Sigmoid colon (tissue), 7 donors: ENCODE measurements around the gene HRG. TPM values are rescaled to one million over a fixed set of nuclear protein-coding genes. Genes with fewer than 3 reads are reported as not detected.

Source experiments
- DNase-seq: peaks from one replicate; pipeline ENCODE4 v3.0.0-alpha.2; 2019
- H3K27ac ChIP-seq, 4 donors: fragments of 200-600 bp; sonication (generic); one replicate each; pipeline ENCODE4 v1.5.1; 2016 to 2019; ENCODE audit warnings: mild to moderate bottlenecking in 1 of 4
- H3K27me3 ChIP-seq, 3 donors: fragments of 200-600 bp; sonication (generic); one replicate each; pipeline ENCODE4 v1.5.1; 2019; ENCODE audit warnings: mild to moderate bottlenecking in 1 of 3
- H3K36me3 ChIP-seq, 4 donors: fragments of 200-600 bp; sonication (generic); one replicate each; pipeline ENCODE4 v1.5.1; 2016 to 2019
- H3K4me1 ChIP-seq, 4 donors: fragments of 200-600 bp; sonication (generic); one replicate each; pipeline ENCODE4 v1.5.1; 2017 to 2019
- H3K4me3 ChIP-seq, 4 donors: fragments of 200-600 bp; sonication (generic); one replicate each; pipeline ENCODE4 v1.5.1; 2017 to 2019; ENCODE audit warnings: mild to moderate bottlenecking in 2 of 4, moderate library complexity in 1 of 4
- H3K9me3 ChIP-seq, 4 donors: fragments of 200-600 bp in 3 of 4; sonication (generic) in 3 of 4; one replicate each; pipeline versions ENCODE4 v1.5.1 to v1.6.1; 2013 to 2019
- EP300 ChIP-seq, 4 donors: sonication (generic); formaldehyde crosslinking; IDR thresholded peaks; one replicate each; pipeline ENCODE4 v1.6.1; 2017; ENCODE audit warnings: antibody characterized with exemption in 4 of 4
- POLR2A ChIP-seq, 2 donors: fragments of 450-650 bp; IDR thresholded peaks; one replicate each; pipeline ENCODE4 v1.6.1; 2016; ENCODE audit warnings: antibody characterized with exemption in 2 of 2, mild to moderate bottlenecking in 2 of 2, moderate library complexity in 2 of 2
- POLR2AphosphoS5 ChIP-seq, 4 donors: sonication (generic); formaldehyde crosslinking; IDR thresholded peaks; one replicate each; pipeline ENCODE4 v1.6.1; 2017; ENCODE audit warnings: antibody characterized with exemption in 4 of 4
- WGBS, 2 donors: extraction: QIAGEN DNeasy Blood & Tissue Kit; methylation state at CpG; one replicate each; pipeline ENCODE4 v1.1.7; 2013; 5-methylcytosine and 5-hydroxymethylcytosine counted together
- intact Hi-C: fragments of 100-400 bp; cut with DNase I; formaldehyde crosslinking; loops from one replicate; pipeline ENCODE4 v1.15.1; 2023
- polyA plus RNA-seq, 3 donors: library from polyadenylated mRNA; stranded (reverse); fragments of 200-250 nt; gene quantifications; one replicate each; pipeline ENCODE4 v1.2.3, GENCODE V29; 2013
- total RNA-seq, 4 donors: library from RNA; depleted of rRNA; stranded (reverse); fragments of >200 nt; gene quantifications; one replicate each; pipeline ENCODE4 v1.1.0, GENCODE V29; 2016
- TF ChIP-seq, protein P1 (sequence below), 4 experiments: fragments of 450-650 bp in 3 of 4; fragments of 200-600 bp in 1 of 4; IDR thresholded peaks; one replicate each; pipeline ENCODE4 v1.5.1; 2016 to 2019; ENCODE audit warnings: antibody characterized with exemption in 4 of 4, mild to moderate bottlenecking in 3 of 4, moderate library complexity in 2 of 4
- donor health status: healthy with polysubstance abuse.
- donor health status: Bipolar disorder and iron deficiency.
- donor health status: healthy.

The HRG gene, protein sequence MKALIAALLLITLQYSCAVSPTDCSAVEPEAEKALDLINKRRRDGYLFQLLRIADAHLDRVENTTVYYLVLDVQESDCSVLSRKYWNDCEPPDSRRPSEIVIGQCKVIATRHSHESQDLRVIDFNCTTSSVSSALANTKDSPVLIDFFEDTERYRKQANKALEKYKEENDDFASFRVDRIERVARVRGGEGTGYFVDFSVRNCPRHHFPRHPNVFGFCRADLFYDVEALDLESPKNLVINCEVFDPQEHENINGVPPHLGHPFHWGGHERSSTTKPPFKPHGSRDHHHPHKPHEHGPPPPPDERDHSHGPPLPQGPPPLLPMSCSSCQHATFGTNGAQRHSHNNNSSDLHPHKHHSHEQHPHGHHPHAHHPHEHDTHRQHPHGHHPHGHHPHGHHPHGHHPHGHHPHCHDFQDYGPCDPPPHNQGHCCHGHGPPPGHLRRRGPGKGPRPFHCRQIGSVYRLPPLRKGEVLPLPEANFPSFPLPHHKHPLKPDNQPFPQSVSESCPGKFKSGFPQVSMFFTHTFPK
- total RNA-seq (not detected), polyA plus RNA-seq (under 1 TPM in 1 of 3 donors, not detected in 2; 0.04 TPM)

DNA sequence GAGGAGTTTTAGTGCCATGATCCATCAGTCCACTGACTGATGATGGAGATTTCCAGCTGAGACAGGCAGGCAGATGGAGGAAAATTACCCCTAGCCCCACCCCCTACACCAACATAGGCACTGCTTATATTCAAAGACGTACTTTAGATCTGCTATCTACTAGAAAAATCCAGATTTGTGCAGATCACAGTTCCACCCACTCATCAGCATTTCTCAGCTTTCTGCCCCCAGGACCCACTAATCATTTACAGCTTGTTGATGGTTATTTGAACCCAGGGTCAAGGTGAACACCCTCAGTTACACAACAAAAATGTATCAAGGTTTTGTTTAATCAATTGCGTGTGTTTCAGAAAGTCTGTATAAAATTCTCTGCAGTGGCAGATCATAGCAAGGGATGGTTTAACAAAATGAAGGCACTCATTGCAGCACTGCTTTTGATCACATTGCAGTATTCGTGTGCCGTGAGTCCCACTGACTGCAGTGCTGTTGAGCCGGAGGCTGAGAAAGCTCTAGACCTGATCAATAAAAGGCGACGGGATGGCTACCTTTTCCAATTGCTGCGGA is at the start of gene HRG:
Gene HRG, plus strand, starts transcription at position 390 of the 564 bp plus-strand sequence. Its CDS starts 18 bp downstream, at position 408.
- H3K9me3 ChIP-seq, result no peaks in the 10 kb centered on the region
- H3K4me1 ChIP-seq, result no peaks in the 10 kb centered on the region
- H3K4me3 ChIP-seq, result no peak within 1 kb of the TSS
- H3K27me3 ChIP-seq, result peaks cover 0 to 12% (median 0%) of the 10 kb centered on the region in 3 donors
- no peak for DNase-seq
- 91 to 94% methylated on average over 8 of the region's 8 CpGs for WGBS, 2 donors
- TF ChIP-seq EP300 (IDR thresholded peaks at IDR 0.05) (no peak), POLR2AphosphoS5 (IDR thresholded peaks at IDR 0.05) (no peak), POLR2A (IDR thresholded peaks at IDR 0.05) (no peak)
- TF ChIP-seq, protein P1, sequence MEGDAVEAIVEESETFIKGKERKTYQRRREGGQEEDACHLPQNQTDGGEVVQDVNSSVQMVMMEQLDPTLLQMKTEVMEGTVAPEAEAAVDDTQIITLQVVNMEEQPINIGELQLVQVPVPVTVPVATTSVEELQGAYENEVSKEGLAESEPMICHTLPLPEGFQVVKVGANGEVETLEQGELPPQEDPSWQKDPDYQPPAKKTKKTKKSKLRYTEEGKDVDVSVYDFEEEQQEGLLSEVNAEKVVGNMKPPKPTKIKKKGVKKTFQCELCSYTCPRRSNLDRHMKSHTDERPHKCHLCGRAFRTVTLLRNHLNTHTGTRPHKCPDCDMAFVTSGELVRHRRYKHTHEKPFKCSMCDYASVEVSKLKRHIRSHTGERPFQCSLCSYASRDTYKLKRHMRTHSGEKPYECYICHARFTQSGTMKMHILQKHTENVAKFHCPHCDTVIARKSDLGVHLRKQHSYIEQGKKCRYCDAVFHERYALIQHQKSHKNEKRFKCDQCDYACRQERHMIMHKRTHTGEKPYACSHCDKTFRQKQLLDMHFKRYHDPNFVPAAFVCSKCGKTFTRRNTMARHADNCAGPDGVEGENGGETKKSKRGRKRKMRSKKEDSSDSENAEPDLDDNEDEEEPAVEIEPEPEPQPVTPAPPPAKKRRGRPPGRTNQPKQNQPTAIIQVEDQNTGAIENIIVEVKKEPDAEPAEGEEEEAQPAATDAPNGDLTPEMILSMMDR (IDR thresholded peaks at IDR 0.05), result no peak
- no peaks in the 10 kb centered on the region for H3K36me3 ChIP-seq
- intact Hi-C loops, result no loop called here
- H3K27ac ChIP-seq, result no peak within 1 kb of the TSS

DNA sequence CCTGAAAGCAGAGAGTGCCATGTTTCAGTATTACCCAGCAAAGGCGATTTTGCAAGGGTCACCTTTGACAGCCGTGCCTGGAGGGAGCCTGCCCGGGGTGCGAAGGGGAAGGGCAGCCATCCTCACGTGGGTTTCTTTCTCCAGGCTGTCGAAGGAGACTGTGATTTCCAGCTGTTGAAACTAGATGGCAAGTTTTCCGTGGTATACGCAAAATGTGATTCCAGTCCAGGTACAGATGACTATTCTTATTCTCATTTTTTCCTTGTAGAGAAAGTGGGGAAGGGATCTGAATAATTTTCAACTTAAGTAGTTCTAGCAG is 49.6 kb upstream of the HRG start:
- H3K36me3 ChIP-seq, result no peaks in the 10 kb centered on the region
- H3K9me3 ChIP-seq, result no peaks in the 10 kb centered on the region
- TF ChIP-seq, protein P1 (IDR thresholded peaks at IDR 0.05), result no peak
- TF ChIP-seq POLR2A (IDR thresholded peaks at IDR 0.05) (no peak), EP300 (IDR thresholded peaks at IDR 0.05) (no peak), POLR2AphosphoS5 (IDR thresholded peaks at IDR 0.05) (no peak)
- intact Hi-C loops, result loop anchor here (5.0 kb wide), 2 partner anchors 551 to 634 kb away; no protein-coding TSS in a partner anchor
- peaks cover 0 to 30% (median 0%) of the 10 kb centered on the region in 3 donors for H3K27me3 ChIP-seq
- H3K27ac ChIP-seq, result no peak overlapping the region
- peaks cover 0 to 10% (median 8%) of the 10 kb centered on the region in 4 donors for H3K4me1 ChIP-seq
- no peak overlapping the region for H3K4me3 ChIP-seq
- 91% methylated on average over 8 of the region's 8 CpGs for WGBS, 2 donors
- DNase-seq, result no peak

DNA sequence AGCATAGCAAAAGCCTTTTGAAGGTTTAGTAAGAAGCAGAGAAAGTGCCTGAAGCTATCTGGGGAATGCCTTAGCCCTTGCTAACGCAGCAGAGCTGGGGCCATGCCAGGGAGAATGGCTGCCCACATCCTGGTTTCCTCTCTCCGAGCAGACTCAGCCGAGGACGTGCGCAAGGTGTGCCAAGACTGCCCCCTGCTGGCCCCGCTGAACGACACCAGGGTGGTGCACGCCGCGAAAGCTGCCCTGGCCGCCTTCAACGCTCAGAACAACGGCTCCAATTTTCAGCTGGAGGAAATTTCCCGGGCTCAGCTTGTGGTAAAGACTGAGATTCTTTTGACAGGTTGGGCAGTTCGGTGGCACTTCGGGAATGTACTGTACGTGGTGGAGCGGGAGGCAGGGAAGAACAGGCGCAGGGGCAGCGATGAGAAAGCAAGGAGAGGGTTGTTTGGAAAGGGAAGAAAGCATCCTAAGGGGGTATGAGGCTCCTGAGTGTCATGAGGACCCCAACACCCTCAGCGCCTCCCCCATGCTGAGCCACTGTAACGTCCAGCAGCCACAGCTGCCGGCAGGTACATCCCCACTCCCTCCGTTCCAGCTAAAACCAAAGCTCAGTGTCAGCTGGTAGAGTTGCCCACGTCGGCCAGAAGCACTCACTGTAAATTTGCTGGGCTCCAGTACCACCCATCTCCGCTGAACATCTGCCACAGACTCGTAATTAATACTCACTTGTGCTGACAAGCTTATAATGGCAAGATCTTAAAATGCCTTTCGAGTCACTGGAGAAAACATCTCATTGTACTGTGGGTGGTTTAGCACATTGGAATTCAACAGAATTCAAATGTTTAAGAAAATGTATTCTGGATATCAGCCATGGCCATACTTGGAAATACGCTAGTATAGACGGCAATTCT is 48.5 kb upstream of the HRG start:
- Histone ChIP-seq H3K27ac (peak overlapping the region in 1 of 4 donors; percentile 43), H3K36me3 (no peaks in the 10 kb centered on the region), H3K27me3 (peaks cover 0 to 30% (median 0%) of the 10 kb centered on the region in 3 donors), H3K4me3 (peak overlapping the region in 2 of 4 donors; percentile 14 to 23), H3K9me3 (no peaks in the 10 kb centered on the region), H3K4me1 (peaks cover 0 to 10% (median 8%) of the 10 kb centered on the region in 4 donors)
- WGBS, 2 donors, result 23 to 25% methylated on average over 31 of the region's 31 CpGs
- DNase-seq, result peak; percentile 87
- intact Hi-C loops, result loop anchor here (5.0 kb wide), 2 partner anchors 550 to 635 kb away; no protein-coding TSS in a partner anchor
- TF ChIP-seq, protein P1 (IDR thresholded peaks at IDR 0.05), result peak; percentile 18 to 80 (median 70)
- TF ChIP-seq POLR2AphosphoS5 (IDR thresholded peaks at IDR 0.05) (no peak), POLR2A (IDR thresholded peaks at IDR 0.05) (no peak)

DNA sequence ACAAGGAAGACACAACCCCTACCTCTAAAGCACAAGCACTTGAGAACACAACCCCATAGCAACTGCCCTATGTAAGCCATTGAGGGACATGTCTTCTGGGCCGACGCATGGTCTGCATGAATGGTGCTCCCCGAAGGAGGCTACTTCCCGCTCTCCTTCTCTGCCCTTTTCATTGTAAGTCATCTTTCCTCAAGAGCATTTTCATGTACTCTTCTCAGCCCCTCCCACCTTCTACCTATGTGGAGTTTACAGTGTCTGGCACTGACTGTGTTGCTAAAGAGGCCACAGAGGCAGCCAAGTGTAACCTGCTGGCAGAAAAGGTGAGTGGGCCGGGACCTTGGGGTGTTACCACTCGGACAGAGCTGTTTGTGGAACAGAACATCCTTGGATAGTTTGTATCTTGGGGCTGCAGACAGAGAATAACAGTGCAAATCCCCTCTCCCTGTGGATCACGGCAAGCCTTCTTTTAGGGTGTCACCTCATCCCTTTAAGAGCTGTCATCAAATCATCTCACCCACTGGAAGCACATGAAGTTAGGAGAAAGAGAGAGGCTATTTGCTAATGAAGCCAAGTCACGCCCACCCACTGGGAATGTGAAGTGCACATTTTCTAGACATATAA is 47.4 kb upstream of the HRG start:
- H3K4me3 ChIP-seq, result no peak overlapping the region

More for the DNA sequence above, 47.4 kb upstream of the HRG start:
- no peaks in the 10 kb centered on the region for H3K36me3 ChIP-seq
- H3K9me3 ChIP-seq, result no peaks in the 10 kb centered on the region
- 90 to 93% methylated on average over 8 of the region's 8 CpGs for WGBS, 2 donors
- no peak overlapping the region for H3K27ac ChIP-seq
- H3K27me3 ChIP-seq, result peaks cover 0 to 30% (median 0%) of the 10 kb centered on the region in 3 donors
- intact Hi-C loops, result loop anchor here (5.0 kb wide), 2 partner anchors 549 to 636 kb away; no protein-coding TSS in a partner anchor
- H3K4me1 ChIP-seq, result peaks cover 0 to 10% (median 8%) of the 10 kb centered on the region in 4 donors
- TF ChIP-seq EP300 (IDR thresholded peaks at IDR 0.05) (no peak), POLR2A (IDR thresholded peaks at IDR 0.05) (no peak), POLR2AphosphoS5 (IDR thresholded peaks at IDR 0.05) (no peak)
- TF ChIP-seq, protein P1 (IDR thresholded peaks at IDR 0.05), result no peak
- DNase-seq, result no peak
